GM10266 (cell line): ENCODE measurements around the gene TUNAR.

ENCODE experiments used
- DNase-seq: peaks from one replicate; pipeline ENCODE4 v3.0.0; 2012; ENCODE audit errors: extremely low spot score
- CTCF ChIP-seq: IDR thresholded peaks from 2 replicates; pipeline ENCODE4 v1.5.1; 2012; ENCODE audit warnings: mild to moderate bottlenecking, low read depth; ENCODE audit not compliant: control insufficient read depth, insufficient read depth; ENCODE audit errors: missing control alignments

The TUNAR gene

DNA sequence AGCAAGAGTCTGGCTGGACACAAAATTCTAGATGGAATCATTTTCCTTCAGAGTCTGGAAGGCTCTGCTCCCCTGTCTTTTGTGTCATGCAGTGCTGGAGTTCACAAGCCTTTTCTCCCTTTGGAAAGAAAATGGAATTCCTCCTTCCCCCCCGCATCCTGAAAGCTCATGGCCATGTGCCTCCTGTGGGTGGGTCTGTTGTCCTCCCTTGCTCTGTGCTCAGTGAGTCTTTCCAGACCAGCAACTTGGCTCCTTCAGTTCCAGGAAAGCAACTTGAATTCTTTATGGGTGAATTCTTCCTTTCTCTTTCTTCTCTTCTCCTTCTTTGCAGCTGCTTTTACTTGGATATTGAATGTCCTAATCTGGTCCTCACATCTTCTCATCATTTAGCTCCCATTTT, 70.2 kb downstream of the TUNAR start:
- TF ChIP-seq CTCF, result no peak
- DNase-seq, result no peak

GRCh38 chr14:95948558-95948981, 71.9 kb downstream of the TUNAR start:
- no peak for DNase-seq
- no peak for TF ChIP-seq CTCF

DNA sequence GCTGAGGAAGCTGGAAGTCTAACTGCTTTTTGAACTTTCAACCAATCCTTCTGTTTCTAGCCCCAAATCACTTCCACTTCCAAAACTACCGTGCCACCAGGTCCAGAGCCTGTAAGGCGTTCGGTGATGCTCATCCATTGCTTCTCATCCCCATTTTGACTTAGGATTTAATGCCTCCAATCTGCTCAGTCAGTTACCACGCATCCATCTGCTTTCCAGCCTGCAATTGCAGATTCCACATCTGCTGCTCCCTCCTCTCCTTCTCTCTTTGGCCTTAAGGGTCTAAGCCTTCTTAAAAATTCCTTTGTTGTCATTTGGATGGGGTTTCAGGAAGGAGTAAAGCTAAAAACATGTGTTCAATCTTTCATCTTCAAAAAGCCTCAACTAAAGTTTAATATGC, 74.7 kb downstream of the TUNAR start:
- no peak for TF ChIP-seq CTCF
- DNase-seq, result no peak

GRCh38 chr14:95953111-95953724, 76.6 kb downstream of the TUNAR start:
- no peak for DNase-seq

GRCh38 chr14:95956601-95957460, 80.2 kb downstream of the TUNAR start:
- no peak for DNase-seq
- no peak for TF ChIP-seq CTCF

More at GRCh38 chr14:95953111-95953724, 76.6 kb downstream of the TUNAR start:
- TF ChIP-seq CTCF, result no peak

- DNase-seq, result no peak
- no peak for TF ChIP-seq CTCF
Observed at GRCh38 chr14:95958105-95958504, 81.5 kb downstream of the TUNAR start.

GRCh38 chr14:95959317-95959716, 82.7 kb downstream of the TUNAR start:
- no peak for TF ChIP-seq CTCF
- no peak for DNase-seq
